Mesenchymal stem cell (in vitro differentiated cells and primary cell): Measurements from ENCODE around the gene SNX10.

Experiments
- DNase-seq: peaks from one replicate; pipeline ENCODE4 v3.0.0-alpha.2; 2013
- H2AFZ ChIP-seq: one replicate; pipeline ENCODE4 v1.6.1; 2013; ENCODE audit warnings: low read depth, mild to moderate bottlenecking, control low read depth, inconsistent platforms, low read length, moderate library complexity
- H2AK5ac ChIP-seq: 2 replicates; pipeline ENCODE4 v1.6.1; 2013; ENCODE audit warnings: low read length, moderate library complexity, mild to moderate bottlenecking, inconsistent platforms; ENCODE audit not compliant: severe bottlenecking
- H2BK120ac ChIP-seq: one replicate; pipeline ENCODE4 v1.6.1; 2013; ENCODE audit warnings: low read depth, mild to moderate bottlenecking, inconsistent platforms, low read length, moderate library complexity
- H2BK12ac ChIP-seq, 2 experiments: one replicate each; pipeline ENCODE4 v1.6.1; 2013; ENCODE audit warnings: inconsistent platforms in 2 of 2, low read length in 2 of 2, mild to moderate bottlenecking in 2 of 2, moderate library complexity in 2 of 2, control low read depth in 1 of 2
- H2BK15ac ChIP-seq: one replicate; pipeline ENCODE4 v1.6.1; 2013; ENCODE audit warnings: mild to moderate bottlenecking, low read depth, inconsistent platforms; ENCODE audit not compliant: poor library complexity, severe bottlenecking
- H2BK5ac ChIP-seq: 2 replicates; pipeline ENCODE4 v1.6.1; 2013; ENCODE audit warnings: low read depth, mild to moderate bottlenecking, low read length, control low read depth, inconsistent platforms; ENCODE audit not compliant: poor library complexity, severe bottlenecking
- H3K14ac ChIP-seq, 2 experiments: one replicate each; pipeline ENCODE4 v1.6.1; 2013; ENCODE audit warnings: inconsistent platforms in 2 of 2, low read length in 2 of 2, control low read depth in 1 of 2, mild to moderate bottlenecking in 1 of 2, moderate library complexity in 1 of 2
- H3K18ac ChIP-seq, 2 experiments: one replicate each; pipeline ENCODE4 v1.6.1; 2013; ENCODE audit warnings: inconsistent platforms in 2 of 2, low read length in 2 of 2, control low read depth in 1 of 2, low read depth in 1 of 2, mild to moderate bottlenecking in 1 of 2
- H3K23ac ChIP-seq, 2 experiments: one replicate each; pipeline ENCODE4 v1.6.1; 2013; ENCODE audit warnings: inconsistent platforms in 2 of 2, low read length in 2 of 2, mild to moderate bottlenecking in 2 of 2, moderate library complexity in 2 of 2, control low read depth in 1 of 2
- H3K27ac ChIP-seq: 2 replicates; pipeline ENCODE4 v1.5.1; 2013; ENCODE audit warnings: mild to moderate bottlenecking, moderate library complexity, low read length, control low read depth, inconsistent platforms; ENCODE audit not compliant: poor library complexity, severe bottlenecking
- H3K27me3 ChIP-seq, 2 experiments: 2 replicates each; pipeline versions ENCODE4 v1.6.1 to v1.7.0; 2013; ENCODE audit warnings: low read length in 2 of 2, mild to moderate bottlenecking in 2 of 2, moderate library complexity in 2 of 2, control low read depth in 1 of 2, inconsistent platforms in 1 of 2; ENCODE audit not compliant: control insufficient read depth in 1 of 2, insufficient read depth in 1 of 2
- H3K36me3 ChIP-seq, 2 experiments: 2 replicates each; pipeline versions ENCODE4 v1.6.1 to v1.7.0; 2013; ENCODE audit warnings: low read length in 2 of 2, control low read depth in 1 of 2, inconsistent platforms in 1 of 2, low read depth in 1 of 2, mild to moderate bottlenecking in 1 of 2; ENCODE audit not compliant: insufficient read depth in 2 of 2, control insufficient read depth in 1 of 2
- H3K4ac ChIP-seq, 2 experiments: one replicate each; pipeline ENCODE4 v1.6.1; 2013; ENCODE audit warnings: inconsistent platforms in 2 of 2, low read length in 2 of 2, mild to moderate bottlenecking in 2 of 2, moderate library complexity in 2 of 2, control low read depth in 1 of 2, low read depth in 1 of 2
- H3K4me1 ChIP-seq: 2 replicates; pipeline ENCODE4 v1.6.1; 2013; ENCODE audit warnings: low read depth, low read length, control low read depth; ENCODE audit not compliant: control insufficient read depth, insufficient read depth
- H3K4me2 ChIP-seq: 2 replicates; pipeline ENCODE4 v1.6.1; 2013; ENCODE audit warnings: low read length, mild to moderate bottlenecking, inconsistent platforms; ENCODE audit not compliant: poor library complexity, severe bottlenecking
- H3K4me3 ChIP-seq, 2 experiments: 2 replicates each; pipeline versions ENCODE4 v1.5.1 to v1.7.0; 2013; ENCODE audit warnings: low read length in 2 of 2, mild to moderate bottlenecking in 2 of 2, control low read depth in 1 of 2, low read depth in 1 of 2; ENCODE audit not compliant: insufficient read depth in 1 of 2
- H3K79me1 ChIP-seq: replicated peaks from 2 replicates; pipeline ENCODE4 v1.6.1; 2013; ENCODE audit warnings: mild to moderate bottlenecking, control low read depth, low read length, inconsistent platforms; ENCODE audit not compliant: poor library complexity, severe bottlenecking
- H3K9ac ChIP-seq: 2 replicates; pipeline ENCODE4 v1.7.0; 2013; ENCODE audit warnings: mild to moderate bottlenecking, low read length, moderate library complexity
- H3K9me3 ChIP-seq: 2 replicates; pipeline ENCODE4 v1.7.0; 2013; ENCODE audit warnings: mild to moderate bottlenecking, low read length; ENCODE audit not compliant: control insufficient read depth
- H4K8ac ChIP-seq: one replicate; pipeline ENCODE4 v1.6.1; 2013; ENCODE audit warnings: inconsistent platforms, mild to moderate bottlenecking, low read length, moderate library complexity
- H4K91ac ChIP-seq: one replicate; pipeline ENCODE4 v1.6.1; 2013; ENCODE audit warnings: mild to moderate bottlenecking, low read length, inconsistent platforms
- WGBS: methylation state at CpG from one replicate; pipeline ENCODE4 v1.1.7; 2013; ENCODE audit warnings: mixed read lengths; 5-methylcytosine and 5-hydroxymethylcytosine counted together

The SNX10 gene

GRCh38 chr7:26291251-26291650 is 411 bp upstream of the SNX10 start:
- peak overlapping the region; percentile 94 for H2AFZ ChIP-seq
- H3K79me1 ChIP-seq = no peaks in the 10 kb centered on the region
- no peaks in the 10 kb centered on the region for H3K36me3 ChIP-seq
- H2BK12ac ChIP-seq = no peak overlapping the region
- H3K9ac ChIP-seq = peak overlapping the region; percentile 82
- no peaks in the 10 kb centered on the region for H3K27me3 ChIP-seq
- H2AK5ac ChIP-seq = no peak overlapping the region
- H2BK5ac ChIP-seq = no peak overlapping the region
- 50% methylated on average over 4 of the region's 4 CpGs for WGBS
- H2BK120ac ChIP-seq = no peak overlapping the region
- H3K4me1 ChIP-seq = peaks cover 5% of the 10 kb centered on the region
- H3K4ac ChIP-seq = no peak overlapping the region
- H3K27ac ChIP-seq = no peak overlapping the region
- no peak overlapping the region for H3K23ac ChIP-seq
- no peak for DNase-seq
- H3K4me3 ChIP-seq = peak overlapping the region; percentile 66 to 77
- no peaks in the 10 kb centered on the region for H3K9me3 ChIP-seq
- peak overlapping the region in 1 of 2 experiments; percentile 36 for H3K14ac ChIP-seq
- no peak overlapping the region for H4K8ac ChIP-seq
- no peak overlapping the region for H3K18ac ChIP-seq
- no peak overlapping the region for H4K91ac ChIP-seq
- H2BK15ac ChIP-seq = no peak overlapping the region
- peak overlapping the region; percentile 91 for H3K4me2 ChIP-seq

- Histone ChIP-seq H2BK120ac (no peak overlapping the region), H3K4me1 (peaks cover 5% of the 10 kb centered on the region), H2BK12ac (no peak overlapping the region), H4K91ac (no peak overlapping the region), H3K14ac (no peak overlapping the region), H2AFZ (no peak overlapping the region), H3K4ac (no peak overlapping the region), H3K36me3 (no peaks in the 10 kb centered on the region), H3K27ac (no peak overlapping the region), H2BK15ac (no peak overlapping the region), H3K27me3 (no peaks in the 10 kb centered on the region), H3K4me3 (no peak overlapping the region), H3K9ac (no peak overlapping the region), H2BK5ac (no peak overlapping the region), H3K4me2 (no peak overlapping the region), H2AK5ac (no peak overlapping the region), H3K9me3 (no peaks in the 10 kb centered on the region), H3K18ac (no peak overlapping the region), H3K79me1 (no peaks in the 10 kb centered on the region), H4K8ac (no peak overlapping the region), H3K23ac (no peak overlapping the region)
- 87% methylated on average over 8 of the region's 11 CpGs for WGBS
- DNase-seq = no peak
Measured at GRCh38 chr7:26292768-26293560, 1.3 kb downstream of the SNX10 start.

GRCh38 chr7:26293569-26294308 is 2.1 kb downstream of the SNX10 start:
- no peak overlapping the region for H2AFZ ChIP-seq
- H3K9me3 ChIP-seq = no peaks in the 10 kb centered on the region
- H2BK12ac ChIP-seq = no peak overlapping the region
- 86% methylated on average over 5 of the region's 6 CpGs for WGBS
- H3K18ac ChIP-seq = no peak overlapping the region
- H2BK5ac ChIP-seq = no peak overlapping the region
- no peaks in the 10 kb centered on the region for H3K79me1 ChIP-seq
- H2BK15ac ChIP-seq = no peak overlapping the region
- H3K4me3 ChIP-seq = no peak overlapping the region
- no peak overlapping the region for H3K9ac ChIP-seq
- H2AK5ac ChIP-seq = no peak overlapping the region
- no peak overlapping the region for H3K4ac ChIP-seq
- no peaks in the 10 kb centered on the region for H3K36me3 ChIP-seq
- H4K8ac ChIP-seq = no peak overlapping the region
- H3K23ac ChIP-seq = no peak overlapping the region
- H3K4me2 ChIP-seq = no peak overlapping the region
- peaks cover 5% of the 10 kb centered on the region for H3K4me1 ChIP-seq
- no peaks in the 10 kb centered on the region for H3K27me3 ChIP-seq
- no peak overlapping the region for H2BK120ac ChIP-seq
- no peak overlapping the region for H4K91ac ChIP-seq
- H3K27ac ChIP-seq = no peak overlapping the region
- H3K14ac ChIP-seq = no peak overlapping the region
- DNase-seq = no peak

GRCh38 chr7:26295015-26295414 is 3.4 kb downstream of the SNX10 start:
- no peak overlapping the region for H2AFZ ChIP-seq
- no peak overlapping the region for H3K27ac ChIP-seq
- H3K4me3 ChIP-seq = no peak overlapping the region
- no peaks in the 10 kb centered on the region for H3K27me3 ChIP-seq
- no peak overlapping the region for H2BK120ac ChIP-seq
- H3K9ac ChIP-seq = no peak overlapping the region
- no peak overlapping the region for H4K91ac ChIP-seq
- H3K36me3 ChIP-seq = no peaks in the 10 kb centered on the region
- no peak overlapping the region for H4K8ac ChIP-seq
- H2BK12ac ChIP-seq = no peak overlapping the region
- no peak overlapping the region for H3K4me2 ChIP-seq
- no peak overlapping the region for H2BK15ac ChIP-seq
- no peak overlapping the region for H3K23ac ChIP-seq
- no peak overlapping the region for H3K18ac ChIP-seq
- no peak for DNase-seq
- H2BK5ac ChIP-seq = no peak overlapping the region
- H3K9me3 ChIP-seq = no peaks in the 10 kb centered on the region
- no peak overlapping the region for H2AK5ac ChIP-seq
- H3K14ac ChIP-seq = no peak overlapping the region
- H3K79me1 ChIP-seq = no peaks in the 10 kb centered on the region
- no peak overlapping the region for H3K4ac ChIP-seq
- H3K4me1 ChIP-seq = peaks cover 5% of the 10 kb centered on the region
